ENCODE results near the gene SOX11.
"Not testable (repeated sequence)": the region's sequence is repeated elsewhere in the genome, so short reads cannot be mapped to it uniquely, and the experiment has no call there.

The SOX11 gene

DNA sequence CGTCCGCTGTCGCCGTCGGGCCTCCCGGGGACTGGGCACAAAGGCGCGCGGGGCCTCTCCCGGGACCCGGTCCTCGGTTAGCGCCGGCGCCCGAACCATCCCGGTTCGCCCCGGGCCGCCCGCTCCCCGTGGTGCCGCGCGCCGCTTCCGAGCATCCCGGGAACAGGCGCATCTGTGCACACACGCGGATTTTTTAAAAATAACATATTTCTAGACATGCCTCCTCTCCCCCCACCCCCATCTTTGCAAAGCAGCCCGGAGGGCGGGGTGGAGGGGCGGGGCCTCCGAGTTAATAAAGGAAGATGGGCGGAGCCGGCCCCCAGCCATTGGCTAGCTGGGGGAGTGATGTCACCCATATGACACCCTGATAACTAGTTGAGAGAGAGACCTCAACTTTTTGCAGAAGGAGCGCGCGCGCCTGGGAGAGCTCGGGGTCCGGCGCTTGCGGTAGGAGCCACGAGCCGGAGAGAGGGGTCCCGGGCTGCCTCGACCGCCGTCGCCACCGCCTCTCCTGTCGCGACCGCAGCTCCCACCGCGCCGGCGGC is at the start of gene SOX11:
TSS of gene SOX11 (plus strand) at position 400 of the 545 bp plus-strand sequence. CDS start 338 bp downstream, outside the sequence.
- TF ChIP-seq, protein P1, sequence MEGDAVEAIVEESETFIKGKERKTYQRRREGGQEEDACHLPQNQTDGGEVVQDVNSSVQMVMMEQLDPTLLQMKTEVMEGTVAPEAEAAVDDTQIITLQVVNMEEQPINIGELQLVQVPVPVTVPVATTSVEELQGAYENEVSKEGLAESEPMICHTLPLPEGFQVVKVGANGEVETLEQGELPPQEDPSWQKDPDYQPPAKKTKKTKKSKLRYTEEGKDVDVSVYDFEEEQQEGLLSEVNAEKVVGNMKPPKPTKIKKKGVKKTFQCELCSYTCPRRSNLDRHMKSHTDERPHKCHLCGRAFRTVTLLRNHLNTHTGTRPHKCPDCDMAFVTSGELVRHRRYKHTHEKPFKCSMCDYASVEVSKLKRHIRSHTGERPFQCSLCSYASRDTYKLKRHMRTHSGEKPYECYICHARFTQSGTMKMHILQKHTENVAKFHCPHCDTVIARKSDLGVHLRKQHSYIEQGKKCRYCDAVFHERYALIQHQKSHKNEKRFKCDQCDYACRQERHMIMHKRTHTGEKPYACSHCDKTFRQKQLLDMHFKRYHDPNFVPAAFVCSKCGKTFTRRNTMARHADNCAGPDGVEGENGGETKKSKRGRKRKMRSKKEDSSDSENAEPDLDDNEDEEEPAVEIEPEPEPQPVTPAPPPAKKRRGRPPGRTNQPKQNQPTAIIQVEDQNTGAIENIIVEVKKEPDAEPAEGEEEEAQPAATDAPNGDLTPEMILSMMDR (IDR thresholded peaks at IDR 0.05; ENCODE audit: low read depth, low read length) = no peak
- TF ChIP-seq, protein P2, sequence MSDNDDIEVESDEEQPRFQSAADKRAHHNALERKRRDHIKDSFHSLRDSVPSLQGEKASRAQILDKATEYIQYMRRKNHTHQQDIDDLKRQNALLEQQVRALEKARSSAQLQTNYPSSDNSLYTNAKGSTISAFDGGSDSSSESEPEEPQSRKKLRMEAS (IDR thresholded peaks at IDR 0.05; ENCODE audit: low read depth, low read length) = no peak
- TF ChIP-seq MYC (IDR thresholded peaks at IDR 0.05; ENCODE audit: low read depth, low read length) (no peak), POLR2A (IDR thresholded peaks at IDR 0.05; ENCODE audit: extremely low read depth, insufficient read length) (no peak)
- no peak within 1 kb of the TSS for H3K4me3 ChIP-seq (ENCODE audit: low read depth, low read length)
- DNase-seq (ENCODE audit: low read depth) = no peak

DNA sequence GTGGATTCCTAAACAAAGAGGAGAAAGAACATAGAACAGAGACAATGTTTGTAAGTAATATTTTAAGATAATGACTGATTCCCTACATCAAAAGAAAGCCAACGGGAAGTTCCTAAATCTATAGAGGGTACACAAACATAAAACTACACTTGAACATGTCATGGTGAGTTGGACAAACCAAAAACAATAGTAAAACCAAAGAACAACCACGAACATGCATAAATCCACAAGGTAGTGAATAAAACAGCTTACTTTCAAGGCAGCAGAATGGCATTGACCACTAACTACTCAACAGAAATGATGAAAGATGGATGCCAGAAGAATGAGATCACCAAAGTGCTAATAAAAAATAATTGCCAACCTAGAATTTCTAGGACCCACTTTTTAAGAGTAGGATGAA is 39.5 kb upstream of the SOX11 start:
- DNase-seq (ENCODE audit: low read depth); H3K4me3 ChIP-seq (ENCODE audit: low read depth, low read length): not testable (repeated sequence)

DNA sequence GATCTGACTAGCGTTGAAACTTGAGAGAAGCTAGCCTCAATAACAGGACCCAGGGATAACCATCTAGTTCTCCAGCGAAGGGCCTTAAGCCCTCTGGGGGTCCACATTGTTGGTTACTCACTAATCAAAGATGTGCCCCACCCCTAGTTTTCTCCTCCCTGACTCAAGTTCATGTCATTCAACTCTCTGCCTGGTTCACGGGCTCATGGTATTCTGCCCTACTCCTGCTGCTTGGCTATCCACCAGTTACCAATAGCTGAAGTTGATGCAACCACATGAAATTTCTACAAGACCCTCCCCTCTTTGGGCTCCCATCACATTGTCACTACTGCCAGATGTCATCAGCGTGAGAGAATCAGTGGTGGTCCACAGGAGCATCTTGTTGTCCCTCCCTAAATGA is 38.4 kb upstream of the SOX11 start:
- not testable (repeated sequence) for H3K4me3 ChIP-seq (ENCODE audit: low read depth, low read length); DNase-seq (ENCODE audit: low read depth)

DNA sequence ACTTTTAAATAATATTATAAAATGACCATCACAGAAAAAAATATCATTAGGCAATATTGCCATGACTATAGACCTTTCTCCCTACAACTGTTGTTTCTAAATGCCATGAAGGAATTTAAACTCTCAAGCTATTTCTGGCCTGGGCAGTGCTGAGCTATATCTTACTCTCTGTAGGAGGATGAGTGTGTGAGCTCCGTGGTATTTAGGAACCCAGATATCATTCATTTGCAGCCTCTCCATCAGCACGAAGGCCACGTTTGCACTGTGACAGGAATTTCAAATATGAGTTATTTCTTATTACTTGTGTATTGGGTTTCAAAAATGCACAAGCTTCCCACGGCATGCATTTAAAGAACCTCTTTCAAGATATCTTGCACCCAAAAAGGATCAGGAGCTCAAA is 35.0 kb upstream of the SOX11 start:
- no peak for DNase-seq (ENCODE audit: low read depth)
- TF ChIP-seq, protein P2 (IDR thresholded peaks at IDR 0.05; ENCODE audit: low read depth, low read length) = no peak
- TF ChIP-seq POLR2A (IDR thresholded peaks at IDR 0.05; ENCODE audit: extremely low read depth, insufficient read length) = no peak
- TF ChIP-seq MYC (IDR thresholded peaks at IDR 0.05; ENCODE audit: low read depth, low read length) = no peak
- TF ChIP-seq, protein P1 (IDR thresholded peaks at IDR 0.05; ENCODE audit: low read depth, low read length) = no peak
- no peak overlapping the region for H3K4me3 ChIP-seq (ENCODE audit: low read depth, low read length)

DNA sequence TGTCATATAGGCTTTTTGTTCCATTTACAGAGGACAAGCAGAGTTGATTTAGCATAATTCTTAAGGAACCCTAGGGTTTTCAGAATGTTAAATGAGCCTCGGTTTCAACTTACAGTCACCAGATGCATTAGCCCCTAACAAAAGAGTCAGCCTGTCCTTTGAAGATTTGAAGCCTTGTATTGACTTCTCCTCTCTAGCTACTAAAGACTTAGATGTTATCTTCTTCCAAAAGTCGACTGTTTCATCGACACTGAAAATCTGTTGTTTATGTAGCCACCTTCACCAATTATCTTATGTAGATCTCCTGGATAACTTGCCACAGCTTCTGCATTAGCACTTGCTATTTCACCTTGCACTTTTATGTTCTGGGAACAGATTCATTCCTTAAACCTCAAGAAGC is 31.6 kb upstream of the SOX11 start:
- no peak for DNase-seq (ENCODE audit: low read depth)
- H3K4me3 ChIP-seq (ENCODE audit: low read depth, low read length) = no peak overlapping the region
- TF ChIP-seq, protein P1 (IDR thresholded peaks at IDR 0.05; ENCODE audit: low read depth, low read length) = no peak
- TF ChIP-seq MYC (IDR thresholded peaks at IDR 0.05; ENCODE audit: low read depth, low read length) = no peak
- TF ChIP-seq, protein P2 (IDR thresholded peaks at IDR 0.05; ENCODE audit: low read depth, low read length) = no peak
- no peak for TF ChIP-seq POLR2A (IDR thresholded peaks at IDR 0.05; ENCODE audit: extremely low read depth, insufficient read length)

DNA sequence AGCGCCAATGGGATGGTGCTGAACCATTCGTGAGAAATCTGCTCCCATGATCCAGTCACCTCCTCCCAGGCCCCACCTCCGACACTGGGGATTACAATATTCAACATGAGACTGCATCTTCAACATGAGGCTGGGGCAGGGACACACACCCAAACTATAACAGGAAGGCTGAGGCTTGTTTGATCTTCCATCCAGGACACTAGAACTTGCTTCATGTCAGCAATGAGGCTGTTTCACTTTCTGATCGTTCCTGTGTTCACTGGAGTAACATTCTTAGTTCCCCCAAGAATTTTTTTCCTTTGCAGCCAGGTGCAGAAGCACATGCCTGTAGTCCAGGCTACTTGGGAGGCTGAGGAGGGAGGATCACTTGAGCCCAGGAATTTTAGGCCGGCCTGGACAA is 30.8 kb upstream of the SOX11 start:
- no peak overlapping the region for H3K4me3 ChIP-seq (ENCODE audit: low read depth, low read length)
- no peak for DNase-seq (ENCODE audit: low read depth)
- TF ChIP-seq MYC (IDR thresholded peaks at IDR 0.05; ENCODE audit: low read depth, low read length) (no peak), POLR2A (IDR thresholded peaks at IDR 0.05; ENCODE audit: extremely low read depth, insufficient read length) (no peak)
- TF ChIP-seq, protein P1 (IDR thresholded peaks at IDR 0.05; ENCODE audit: low read depth, low read length) = no peak
- TF ChIP-seq, protein P2 (IDR thresholded peaks at IDR 0.05; ENCODE audit: low read depth, low read length) = no peak

DNA sequence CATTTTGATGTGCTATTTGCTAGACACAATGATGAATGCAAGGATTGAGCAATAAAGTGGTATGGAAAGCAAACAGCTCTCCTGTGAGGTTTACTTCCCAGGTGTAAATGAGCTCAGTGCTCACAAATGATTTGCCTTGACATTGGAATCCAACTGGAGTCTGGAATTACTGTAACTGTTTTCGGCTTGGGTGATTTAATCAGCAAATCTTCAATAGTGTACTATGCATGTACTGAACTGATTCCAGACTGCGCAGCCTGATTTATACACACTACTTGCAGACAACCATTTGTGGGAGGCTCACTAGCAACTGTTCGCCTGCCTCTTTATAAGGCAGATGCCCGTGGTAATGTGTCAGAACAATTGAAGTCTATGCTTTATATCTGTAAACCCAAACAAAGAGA is 27.9 kb upstream of the SOX11 start:
- no peak overlapping the region for H3K4me3 ChIP-seq (ENCODE audit: low read depth, low read length)
- no peak for DNase-seq (ENCODE audit: low read depth)
- TF ChIP-seq, protein P2 (IDR thresholded peaks at IDR 0.05; ENCODE audit: low read depth, low read length) = no peak
- no peak for TF ChIP-seq POLR2A (IDR thresholded peaks at IDR 0.05; ENCODE audit: extremely low read depth, insufficient read length)
- TF ChIP-seq, protein P1 (IDR thresholded peaks at IDR 0.05; ENCODE audit: low read depth, low read length) = no peak

All from NB4 (cell line).